Activated CD8-positive, alpha-beta memory T cell treated with anti-CD3 and anti-CD28 coated beads for 24 hours (primary cell): ENCODE measurements around the gene CELF6.
"Not testable (repeated sequence)": the region's sequence is repeated elsewhere in the genome, so short reads cannot be mapped to it uniquely, and the experiment has no call there.

Experiments used
- DNase-seq: peaks from one replicate; pipeline ENCODE4 v3.0.0-alpha.2; 2020

CELF6 gene

DNA sequence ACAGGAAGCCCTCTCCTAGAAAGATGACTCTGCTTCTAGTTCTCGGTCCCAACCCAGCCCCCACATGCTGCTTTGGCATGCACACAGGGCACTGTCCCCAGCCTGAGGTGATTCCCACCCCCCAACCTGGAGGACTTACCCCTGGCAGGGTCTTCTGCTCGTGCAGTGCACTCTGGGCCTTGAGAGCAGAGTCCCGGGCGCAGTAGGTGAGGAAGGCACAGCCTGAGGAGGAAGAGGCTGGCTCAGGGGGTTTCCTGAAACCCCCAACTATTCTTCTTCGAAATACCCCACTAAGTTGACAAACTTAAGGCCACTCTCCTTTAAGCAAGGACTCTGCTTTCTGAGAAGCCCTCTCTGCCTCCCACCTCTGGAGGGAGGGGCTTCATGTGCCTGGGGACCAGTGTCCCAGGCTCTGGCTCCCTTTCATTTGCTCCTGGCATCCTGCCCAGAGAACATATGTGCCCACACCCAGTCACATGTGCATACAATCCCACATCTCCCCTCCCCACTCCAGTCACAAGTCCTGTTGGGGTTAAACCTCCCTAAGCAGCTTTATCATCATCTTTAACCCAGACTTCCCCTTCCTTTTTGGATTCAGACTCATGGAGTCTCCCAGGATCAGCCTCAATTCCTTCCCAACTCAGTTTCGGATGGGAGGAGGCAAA, 4.1 kb downstream of the CELF6 start:
- DNase-seq: no peak

DNA sequence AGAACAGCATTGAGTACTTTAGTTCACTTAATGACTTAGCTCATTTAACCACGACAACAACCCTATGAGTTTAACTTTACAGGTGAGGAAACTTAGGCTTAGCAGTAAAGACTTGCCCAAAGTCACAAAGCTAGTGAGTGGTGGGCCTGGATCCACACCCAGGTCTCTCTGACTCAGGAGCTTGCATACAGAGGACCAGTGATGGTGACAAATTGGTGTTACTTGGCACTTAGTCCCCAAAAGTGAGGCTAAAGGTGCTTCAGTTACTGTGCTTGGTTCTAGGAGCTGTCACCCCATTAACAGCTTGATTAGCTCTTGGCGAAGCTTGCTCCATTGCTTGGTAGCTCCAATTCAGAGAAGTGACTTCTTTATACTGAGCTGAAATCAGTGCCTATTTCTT, 6.1 kb downstream of the CELF6 start:
- no peak for DNase-seq

DNA sequence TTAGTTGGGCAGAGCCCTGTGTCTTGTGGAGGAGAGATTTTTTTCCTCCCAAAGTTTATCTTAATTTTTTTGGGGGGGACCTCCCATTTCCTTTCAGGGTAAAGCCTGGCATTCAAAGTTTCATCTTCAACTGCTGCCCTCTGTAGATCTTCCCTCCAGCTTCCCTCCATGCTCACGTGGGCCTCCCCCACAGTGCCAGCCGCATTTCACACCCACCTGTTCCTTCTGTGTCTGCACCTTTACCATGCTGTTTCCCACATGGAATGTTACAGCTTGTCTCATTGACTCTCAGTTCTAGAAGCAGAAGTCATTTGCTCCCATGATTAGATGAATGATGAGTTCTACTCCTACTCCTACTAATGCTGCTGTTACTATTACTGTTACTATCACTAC, 6.5 kb downstream of the CELF6 start:
- no peak for DNase-seq

DNA sequence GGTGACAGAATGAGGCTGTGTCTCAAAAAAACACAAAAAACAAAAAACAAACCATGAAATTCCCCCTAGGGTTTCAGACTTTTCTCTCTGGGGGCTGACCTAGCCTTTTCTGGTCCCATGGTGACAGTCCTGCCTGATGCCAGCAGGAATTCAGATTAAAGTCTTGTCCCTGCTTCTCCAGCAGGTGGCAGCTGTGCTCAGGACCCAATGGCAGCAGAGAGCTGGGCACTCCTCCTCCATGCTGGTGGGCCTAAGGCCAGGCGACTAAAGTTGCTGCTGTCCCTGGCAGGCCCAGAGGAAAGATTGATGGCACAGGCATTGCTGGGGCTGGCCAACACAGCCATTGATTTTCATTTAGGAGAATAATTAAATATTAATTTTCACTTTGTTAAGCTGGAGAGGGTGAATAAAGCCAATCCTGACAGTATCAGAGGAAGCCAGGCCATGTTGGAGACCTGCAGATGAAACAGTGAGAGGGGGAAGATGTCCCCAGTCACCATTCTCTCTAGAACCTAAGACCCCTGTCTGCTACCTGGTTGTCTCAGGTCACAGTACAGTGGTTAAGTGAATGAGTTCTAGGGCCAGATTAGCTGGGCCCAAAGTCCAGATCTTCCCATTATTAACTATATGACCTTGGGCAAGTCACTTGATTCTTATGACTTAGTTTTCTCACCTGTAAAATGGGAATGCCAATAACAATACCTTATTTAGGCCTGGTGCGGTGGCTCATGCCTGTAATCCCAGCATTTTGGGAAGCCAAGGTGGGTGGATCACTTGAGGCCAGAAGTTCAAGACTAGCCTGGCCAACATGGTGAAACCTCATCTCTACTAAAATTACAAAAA, 7.1 kb downstream of the CELF6 start:
- DNase-seq: peak; percentile 79

DNA sequence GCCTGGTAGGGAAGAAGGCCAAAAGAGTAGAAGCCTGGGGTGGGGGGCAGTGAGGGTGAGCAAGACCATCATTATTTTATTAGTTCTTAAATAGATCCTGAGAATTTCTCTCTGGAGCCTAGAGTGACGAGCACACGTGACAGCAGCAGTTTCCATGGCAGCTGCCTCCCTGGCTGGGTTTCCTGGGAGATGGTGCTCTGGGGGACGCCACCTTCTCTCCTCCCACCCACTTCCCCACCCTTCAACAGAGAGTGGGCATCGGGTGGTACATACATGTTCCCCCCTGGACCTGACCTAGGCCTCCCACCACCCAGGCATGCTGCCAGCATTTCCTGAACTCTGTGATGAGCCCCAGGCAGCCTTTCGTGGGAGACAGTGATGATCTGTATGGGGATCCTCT, 12.9 kb downstream of the CELF6 start:
- no peak for DNase-seq

DNA sequence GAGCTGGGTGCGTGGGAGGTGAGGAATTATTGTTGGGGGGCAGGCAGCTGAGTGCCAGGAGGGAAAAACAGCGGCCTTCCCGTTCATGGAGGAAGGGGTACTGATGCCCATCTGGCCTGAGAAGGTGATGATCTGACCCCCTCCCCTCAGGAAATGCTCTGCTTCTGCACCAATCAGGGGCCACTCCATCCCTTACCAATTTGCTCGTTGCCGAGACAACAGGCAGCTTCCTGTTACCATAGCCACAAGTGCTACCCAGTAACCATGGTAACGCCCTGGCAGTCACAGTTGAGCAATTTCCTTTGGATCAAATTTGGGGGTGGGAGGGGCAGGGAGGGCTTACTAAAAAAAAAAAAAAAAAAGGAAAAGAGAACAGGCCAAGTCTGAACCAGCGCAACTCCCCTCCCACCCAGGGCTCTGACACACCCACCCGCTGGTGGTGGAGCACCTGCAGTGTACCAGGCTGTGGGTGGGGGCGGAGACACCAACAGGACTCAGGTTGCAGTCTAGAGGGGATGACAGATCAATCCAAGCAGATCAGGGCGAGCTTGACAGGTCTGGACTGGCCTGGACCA, 13.7 kb downstream of the CELF6 start:
- no peak for DNase-seq

DNA sequence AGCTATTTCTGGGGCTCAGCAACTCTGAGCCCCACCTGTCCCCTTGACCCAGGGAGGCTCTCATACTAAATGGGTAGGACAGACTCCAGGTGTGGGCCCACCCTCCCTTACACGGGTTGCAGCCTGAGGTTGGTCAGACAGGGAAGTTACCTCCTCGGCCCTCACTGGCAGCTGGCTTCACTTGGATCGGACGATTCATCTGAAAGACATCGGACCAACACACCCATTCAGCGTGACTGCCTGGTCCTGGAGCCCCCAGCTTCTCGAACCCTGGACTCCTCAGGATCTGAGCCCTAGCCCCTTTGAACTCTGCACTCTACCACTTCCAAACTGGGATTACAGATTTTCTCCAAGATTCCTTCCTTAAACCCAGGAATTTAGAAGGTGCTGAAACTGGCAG, 15.4 kb downstream of the CELF6 start:
- DNase-seq: no peak

DNA sequence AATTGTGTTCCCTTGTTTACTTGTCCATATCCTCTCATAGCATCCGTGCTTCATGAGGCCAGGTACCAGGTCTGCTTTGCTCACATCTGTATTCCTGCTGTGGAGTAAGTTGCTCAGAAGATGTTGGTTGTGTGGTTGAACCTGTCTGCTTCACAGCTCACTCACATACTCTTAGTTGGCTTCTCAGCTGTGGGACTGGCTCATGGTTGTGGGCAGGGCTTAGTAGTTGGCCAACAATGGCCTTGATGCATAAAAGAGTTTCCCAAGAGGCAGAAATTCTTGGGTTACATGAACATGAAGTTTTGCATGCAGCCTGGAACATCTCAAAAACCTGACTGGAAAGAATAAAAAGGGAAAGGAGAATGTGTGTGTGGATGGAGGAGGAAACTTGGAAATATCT, 17.0 kb downstream of the CELF6 start:
- DNase-seq: no peak

DNA sequence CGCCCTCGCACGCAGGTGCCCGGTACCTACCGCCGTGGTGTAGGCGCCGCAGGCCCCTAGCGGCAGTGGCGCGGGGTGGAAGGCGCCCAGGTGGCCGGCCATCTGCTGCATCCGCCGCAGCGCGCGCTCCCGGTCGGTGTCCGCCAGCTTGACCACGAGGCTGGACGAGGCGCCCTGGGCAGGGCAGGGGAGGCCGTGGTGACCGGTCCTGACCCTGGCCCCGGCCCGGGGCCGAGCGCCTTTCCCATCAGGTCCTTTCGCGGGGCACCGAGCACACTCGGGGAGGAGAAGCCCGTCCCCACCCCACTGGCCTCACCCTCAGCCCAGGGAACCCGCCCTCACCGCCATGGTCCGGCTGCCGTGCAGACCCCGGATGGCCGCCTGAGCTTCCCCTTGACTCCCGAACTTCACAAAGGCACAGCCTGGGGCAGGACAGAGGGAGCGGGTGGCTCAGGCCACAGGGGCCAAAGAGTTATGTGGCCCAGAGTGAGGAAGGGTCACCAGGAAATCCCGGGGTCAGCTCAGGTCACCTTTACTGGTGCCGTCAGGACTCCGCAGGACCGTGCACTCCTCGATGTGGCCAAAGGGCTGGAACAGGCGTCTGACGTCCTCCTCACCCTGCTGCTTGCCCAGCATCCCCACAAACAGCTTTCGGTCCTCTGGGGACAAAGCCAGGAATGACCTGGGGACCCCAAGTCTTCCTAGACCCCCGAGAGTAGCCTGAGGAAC, 30.2 kb downstream of the CELF6 start:
- DNase-seq: no peak

DNA sequence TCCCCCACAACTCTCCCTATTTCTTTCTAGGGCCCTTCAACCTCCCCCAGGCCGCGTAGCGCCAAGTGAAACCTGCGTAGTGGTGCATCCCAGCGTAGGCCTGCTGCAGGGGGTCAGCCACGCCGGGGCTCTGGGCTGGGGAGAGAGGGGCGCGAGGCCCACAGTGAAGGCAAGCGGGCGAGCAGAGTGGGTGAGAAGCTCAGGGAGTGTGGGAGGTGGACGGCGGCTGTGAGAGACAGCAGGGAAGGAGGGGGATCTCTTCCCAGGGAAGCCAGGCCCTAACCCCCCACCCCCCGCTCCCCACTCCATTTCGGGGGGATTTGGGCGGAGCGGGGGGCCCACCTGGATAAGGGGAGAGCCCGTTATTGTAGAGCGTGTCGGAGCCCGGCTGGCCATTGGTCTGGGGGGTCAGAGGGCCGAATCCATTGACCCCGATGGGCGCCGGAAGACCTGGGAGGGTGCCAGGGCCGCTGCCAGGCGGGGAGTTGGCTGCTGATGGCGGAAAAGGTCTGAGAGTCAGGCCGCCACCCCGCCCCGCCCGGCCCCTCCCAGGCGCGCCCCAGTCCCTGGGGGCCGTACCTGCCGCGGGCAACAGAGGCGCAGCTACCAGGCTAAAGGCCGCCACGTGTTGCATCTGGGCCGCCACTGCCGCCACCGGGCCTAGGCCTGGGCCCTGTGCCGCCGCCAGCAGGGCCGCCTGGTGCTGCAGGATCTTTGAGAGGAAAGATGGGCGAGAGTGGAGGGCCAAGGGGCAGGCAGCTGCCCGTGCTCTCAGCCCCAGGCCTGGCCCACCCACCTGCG, 31.0 kb downstream of the CELF6 start:
- no peak for DNase-seq

DNA sequence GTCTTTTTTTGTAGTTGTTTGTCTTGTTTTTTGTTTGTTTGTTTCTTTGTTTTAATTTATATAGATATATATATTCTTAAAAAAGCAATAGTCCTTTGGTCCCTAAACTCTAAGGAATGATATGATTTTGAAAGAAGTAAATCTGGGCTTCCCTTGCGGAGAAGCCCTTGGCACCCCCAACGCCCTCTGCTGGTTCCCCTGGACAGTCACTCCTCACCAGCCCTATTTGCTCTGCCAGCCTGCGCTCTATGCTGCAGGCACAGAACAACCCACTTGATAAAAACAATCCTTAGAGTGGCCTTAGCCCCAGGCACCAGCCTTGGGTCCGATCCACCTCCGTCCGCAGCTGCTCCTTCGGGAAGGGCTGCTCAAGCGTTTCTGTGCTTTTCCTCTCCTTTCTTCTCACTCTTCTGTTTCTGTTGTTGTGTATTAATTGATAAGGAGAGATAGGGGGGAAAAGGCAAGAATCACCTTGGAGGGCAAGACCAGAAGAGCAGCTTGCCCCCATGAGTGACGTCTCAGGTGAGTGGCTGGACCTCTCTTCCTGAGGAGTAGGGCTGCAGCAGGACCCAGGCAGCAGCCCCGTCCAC, 33.9 kb downstream of the CELF6 start:
- DNase-seq: peak; percentile 69

DNA sequence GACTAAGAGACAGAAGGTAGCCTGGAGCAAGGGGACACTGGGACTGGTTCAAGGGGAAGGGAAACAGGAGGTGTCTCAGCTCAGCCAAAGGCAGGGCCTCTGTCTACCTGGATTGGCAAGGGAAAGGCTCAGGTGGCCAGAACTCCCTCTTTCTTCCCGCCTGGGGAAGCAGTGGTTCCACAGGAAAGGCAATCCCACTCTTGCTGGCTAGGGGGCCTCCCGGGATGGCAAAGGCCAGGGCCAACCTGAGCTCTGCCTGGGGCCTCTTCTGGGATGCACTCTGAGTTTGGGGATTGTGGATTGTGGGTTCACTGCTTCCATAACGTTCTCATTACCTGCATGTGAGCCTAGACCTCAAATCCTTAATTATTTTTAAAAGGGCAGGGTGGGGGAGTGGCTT, 34.6 kb downstream of the CELF6 start:
- DNase-seq: no peak

DNA sequence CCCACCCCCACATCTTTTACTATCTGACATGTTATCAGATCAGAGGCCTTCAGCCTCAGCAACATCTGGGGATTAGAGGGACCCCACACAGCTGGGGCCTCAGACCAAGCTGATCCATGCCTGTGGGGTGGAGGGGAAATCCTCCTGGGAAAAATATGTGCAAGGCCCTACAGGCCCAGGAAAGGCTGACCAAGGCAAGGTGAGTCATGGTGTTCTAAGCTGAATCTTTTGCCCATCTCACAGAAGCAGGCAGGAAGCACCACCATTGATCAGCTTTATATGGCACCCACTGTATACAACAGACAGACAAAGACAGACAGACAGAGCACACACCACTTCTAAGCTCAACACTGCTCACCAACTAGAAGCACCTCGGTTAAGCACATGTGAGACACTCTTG, 35.2 kb downstream of the CELF6 start:
- DNase-seq: no peak

DNA sequence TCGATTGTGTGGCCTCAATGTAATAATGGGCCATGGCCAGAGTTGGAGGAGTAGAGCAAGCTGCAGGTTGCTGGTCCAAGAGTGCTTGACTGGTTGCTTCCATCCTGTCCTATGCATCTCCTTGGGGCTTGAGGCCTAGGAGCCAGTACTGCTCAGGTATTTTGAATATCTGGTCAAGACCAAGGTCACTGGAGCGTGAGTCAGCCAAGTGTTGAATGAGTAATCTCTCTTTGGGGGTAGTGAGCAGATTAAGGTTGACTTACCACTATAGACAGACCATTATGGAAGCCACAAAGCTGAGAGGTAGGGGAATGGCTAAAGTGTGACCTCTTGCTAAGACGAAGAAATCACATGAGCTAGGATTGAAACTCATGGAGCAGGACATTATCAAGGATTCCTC, 38.2 kb downstream of the CELF6 start:
- no peak for DNase-seq

DNA sequence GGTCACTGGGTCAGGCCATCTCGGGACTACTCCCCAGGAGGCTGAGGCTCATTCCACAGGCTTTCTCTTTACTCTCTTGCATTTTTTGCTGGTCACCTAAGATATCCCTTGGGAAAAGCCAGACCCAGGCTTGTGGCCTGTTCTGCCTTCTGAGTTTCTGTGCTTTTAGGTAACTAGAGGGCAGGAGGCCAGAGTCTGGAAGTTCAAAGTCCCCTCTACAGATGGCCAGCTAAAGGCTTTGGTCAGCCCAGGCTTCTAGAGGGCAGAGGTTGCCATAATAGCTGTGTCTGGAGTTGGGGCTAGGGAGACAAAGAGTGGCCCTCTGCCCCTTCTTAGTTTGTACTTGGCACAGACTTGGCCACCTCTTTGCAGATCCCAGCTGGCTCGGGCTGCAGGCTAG, 39.2 kb downstream of the CELF6 start:
- DNase-seq: no peak

DNA sequence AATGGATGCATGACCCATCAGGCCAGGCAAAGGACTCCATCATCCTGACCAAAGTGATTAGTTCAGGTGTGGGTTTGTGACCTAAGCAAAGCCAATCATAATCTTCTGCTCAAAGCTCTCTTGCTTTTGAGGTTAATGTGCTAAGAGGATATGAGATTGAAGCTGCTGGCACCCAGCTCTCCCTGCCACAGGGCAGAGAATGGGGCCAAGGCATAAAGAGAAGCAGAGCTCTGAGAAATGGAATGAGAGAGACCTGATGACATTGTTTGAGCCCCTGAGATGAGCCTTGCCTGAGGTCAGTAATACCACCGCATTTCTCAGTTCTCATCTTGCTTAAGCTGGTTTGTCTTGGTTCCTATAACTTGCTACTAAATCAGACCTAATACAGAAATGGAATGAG, 41.2 kb downstream of the CELF6 start:
- DNase-seq: no peak

DNA sequence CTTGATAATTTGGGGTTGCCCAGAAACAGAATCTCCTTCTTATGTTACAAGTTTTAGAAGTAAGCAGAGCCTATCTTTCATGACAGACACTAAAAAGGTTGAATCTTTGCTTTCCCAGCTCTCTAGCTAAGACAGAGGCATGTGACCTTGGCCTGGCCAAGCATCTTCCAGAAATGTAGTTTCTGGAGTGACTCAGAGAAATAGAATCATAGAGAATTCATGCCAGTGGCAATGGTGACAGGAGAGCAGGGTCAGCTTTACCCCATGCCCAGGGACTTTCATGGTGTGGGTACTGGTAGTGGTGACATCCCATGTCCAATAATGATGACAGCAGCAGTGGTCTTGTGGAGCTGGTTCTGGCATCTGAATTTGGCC, 43.6 kb downstream of the CELF6 start:
- no peak for DNase-seq

DNA sequence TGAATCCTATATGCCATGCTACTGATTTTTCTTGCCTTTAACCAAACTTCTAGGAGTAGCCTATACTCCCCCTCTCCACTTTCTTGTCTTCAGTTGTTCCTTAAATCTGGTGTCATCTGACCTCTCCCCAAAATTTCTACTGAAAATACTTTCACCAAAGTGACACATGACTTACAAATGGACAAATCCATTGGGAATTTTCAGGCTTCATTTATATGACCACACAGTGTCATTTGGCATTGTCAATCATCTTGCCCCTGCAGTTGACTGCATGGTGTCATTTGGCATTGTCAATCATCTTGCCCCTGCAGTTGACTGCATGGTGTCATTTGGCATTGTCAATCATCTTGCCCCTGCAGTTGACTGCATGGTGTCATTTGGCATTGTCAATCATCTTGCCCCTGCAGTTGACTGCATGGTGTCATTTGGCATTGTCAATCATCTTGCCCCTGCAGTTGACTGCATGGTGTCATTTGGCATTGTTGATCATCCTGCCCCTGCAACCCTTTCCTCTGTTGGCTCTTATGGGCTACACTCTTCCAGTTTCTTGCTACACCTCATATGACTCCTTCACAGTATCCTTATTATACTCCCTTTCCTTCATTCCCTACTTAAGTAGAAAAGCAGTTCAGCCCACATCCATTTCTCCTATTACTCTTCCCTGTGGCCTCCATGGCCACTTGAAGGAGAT, 44.2 kb downstream of the CELF6 start:
- not testable (repeated sequence) for DNase-seq

DNA sequence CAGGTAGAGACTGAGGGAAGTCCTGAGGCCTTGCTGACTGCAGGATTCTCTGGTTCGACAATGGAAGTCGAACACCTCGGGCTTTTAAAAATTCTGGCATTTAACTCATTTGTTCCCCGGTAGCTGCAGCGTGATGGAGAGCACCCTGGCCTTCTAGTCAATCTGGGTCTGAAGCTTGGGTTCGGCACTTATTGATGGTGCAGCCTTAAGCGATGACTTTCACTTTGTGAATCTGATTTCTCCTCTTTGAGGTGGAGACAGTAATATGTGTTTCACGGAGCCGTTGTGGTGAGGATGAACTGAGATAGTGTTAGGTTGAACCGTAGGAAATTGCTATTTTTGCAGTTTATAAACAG, 47.0 kb downstream of the CELF6 start:
- no peak for DNase-seq

DNA sequence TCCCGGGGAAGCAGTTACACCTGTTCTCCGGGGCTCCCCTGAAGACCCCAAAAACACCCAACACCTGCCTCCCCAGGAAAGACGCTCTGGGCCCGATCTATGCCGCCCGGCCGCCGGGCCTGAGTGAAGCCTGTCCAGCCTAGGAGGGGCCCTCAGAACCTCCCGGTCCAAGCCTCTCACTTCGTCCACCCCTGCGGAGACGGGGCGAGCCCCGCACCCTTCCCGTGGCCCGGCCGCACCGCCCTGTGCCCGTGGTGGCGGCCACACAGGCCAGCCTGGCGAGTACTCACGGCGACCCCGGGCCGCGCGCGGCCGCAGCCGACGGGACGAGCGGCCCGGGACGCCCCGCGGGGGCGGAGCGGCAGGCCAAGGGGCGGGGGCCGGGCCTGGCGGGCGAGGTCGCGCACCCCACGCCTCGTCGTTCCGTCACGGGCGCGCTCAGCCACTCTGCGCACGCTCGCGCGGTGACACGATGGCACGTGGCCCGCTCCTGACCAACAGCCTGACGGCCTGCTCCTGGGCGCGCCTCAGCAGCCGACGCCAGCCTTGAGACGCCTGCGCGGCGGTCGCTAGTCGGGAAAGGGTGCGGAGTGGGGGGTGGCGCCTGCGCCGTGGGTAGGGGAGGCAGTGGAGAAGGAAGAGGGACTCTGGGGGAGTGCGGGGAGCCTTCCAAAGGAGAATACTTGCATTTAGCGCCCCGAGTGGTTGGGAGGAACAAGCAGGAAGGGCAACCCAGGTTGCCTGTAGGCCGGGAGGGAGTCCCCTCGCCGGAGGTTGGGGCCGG, 47.6 kb downstream of the CELF6 start, which contains the start of gene PARP6:
Gene PARP6, minus strand, starts transcription at position 342 of the 784 bp plus-strand sequence. CDS start 5,077 bp downstream, outside the sequence.
- DNase-seq: peak; percentile 98

DNA sequence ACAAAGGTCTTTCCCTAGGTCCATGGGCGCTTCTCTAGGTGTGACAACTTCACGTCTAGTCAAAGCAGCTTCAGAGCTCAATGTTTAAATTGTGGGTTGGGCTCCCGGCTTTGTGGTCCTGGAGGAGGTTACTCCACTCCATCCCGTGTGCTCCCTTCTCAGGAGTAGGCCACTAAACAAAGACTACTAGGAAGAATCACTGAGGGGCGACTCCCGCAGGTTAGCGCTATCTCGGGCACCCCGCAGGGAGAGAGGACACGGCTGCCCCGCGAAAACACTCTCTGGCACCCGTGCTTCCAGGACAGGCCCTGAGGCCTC, 48.1 kb downstream of the CELF6 start:
- no peak for DNase-seq
